Ovary (tissue), 3 donors: ENCODE results near the gene TTLL11.

Experiments used
- CTCF ChIP-seq, 3 donors: fragments of 450-650 bp in 2 of 3; fragments of 200-600 bp in 1 of 3; IDR thresholded peaks; one replicate each; pipeline versions ENCODE4 v1.5.1 to v1.8.0; 2016 to 2022; ENCODE audit warnings: antibody characterized with exemption in 3 of 3, mild to moderate bottlenecking in 1 of 3
- EP300 ChIP-seq: sonication (generic); formaldehyde crosslinking; IDR thresholded peaks from one replicate; pipeline ENCODE4 v1.6.1; 2017; ENCODE audit warnings: antibody characterized with exemption
- POLR2A ChIP-seq: fragments of 450-650 bp; IDR thresholded peaks from one replicate; pipeline ENCODE4 v1.6.1; 2017; ENCODE audit warnings: antibody characterized with exemption, mild to moderate bottlenecking, moderate library complexity
- donor health status: DM: no; HTN: no; CAD: no.

GRCh38 chr9:122056484-122056883 lies 36.6 kb downstream of the TTLL11 start:
- TF ChIP-seq CTCF (IDR thresholded peaks at IDR 0.05) (no peak), POLR2A (no peak), EP300 (no peak)
